VCaP (cell line): ENCODE results near the gene PRKCE.

Experiments
- H3K27ac ChIP-seq: fragments of 450-650 bp; 2 replicates; pipeline ENCODE4 v1.5.1; 2017
- TF ChIP-seq, protein P1 (sequence below): fragments of 450-650 bp; conservative IDR thresholded peaks from 2 replicates; pipeline ENCODE4 v1.5.1; 2017; ENCODE audit warnings: mild to moderate bottlenecking, moderate library complexity

PRKCE gene

DNA sequence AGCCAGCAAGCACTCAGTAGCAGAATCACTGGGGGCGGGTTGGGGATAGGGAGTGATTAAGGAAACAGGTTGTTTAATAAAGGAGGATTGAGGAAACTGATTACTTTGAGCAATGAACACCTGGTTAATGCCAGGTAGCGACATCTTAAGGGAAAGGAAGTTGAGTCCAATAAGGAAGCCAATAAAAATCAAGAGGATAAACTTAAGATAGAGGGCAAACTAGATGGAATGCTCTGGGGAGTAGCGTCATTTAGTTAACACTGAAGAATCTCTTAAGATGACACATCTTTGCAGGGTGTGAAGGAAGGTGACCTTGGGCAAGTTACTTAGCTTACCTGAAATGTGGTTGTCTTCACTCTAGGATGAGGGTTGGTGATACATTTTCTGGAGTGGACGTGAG, 242.7 kb downstream of the PRKCE start:
- H3K27ac ChIP-seq, result no peak overlapping the region
- TF ChIP-seq, protein P1, sequence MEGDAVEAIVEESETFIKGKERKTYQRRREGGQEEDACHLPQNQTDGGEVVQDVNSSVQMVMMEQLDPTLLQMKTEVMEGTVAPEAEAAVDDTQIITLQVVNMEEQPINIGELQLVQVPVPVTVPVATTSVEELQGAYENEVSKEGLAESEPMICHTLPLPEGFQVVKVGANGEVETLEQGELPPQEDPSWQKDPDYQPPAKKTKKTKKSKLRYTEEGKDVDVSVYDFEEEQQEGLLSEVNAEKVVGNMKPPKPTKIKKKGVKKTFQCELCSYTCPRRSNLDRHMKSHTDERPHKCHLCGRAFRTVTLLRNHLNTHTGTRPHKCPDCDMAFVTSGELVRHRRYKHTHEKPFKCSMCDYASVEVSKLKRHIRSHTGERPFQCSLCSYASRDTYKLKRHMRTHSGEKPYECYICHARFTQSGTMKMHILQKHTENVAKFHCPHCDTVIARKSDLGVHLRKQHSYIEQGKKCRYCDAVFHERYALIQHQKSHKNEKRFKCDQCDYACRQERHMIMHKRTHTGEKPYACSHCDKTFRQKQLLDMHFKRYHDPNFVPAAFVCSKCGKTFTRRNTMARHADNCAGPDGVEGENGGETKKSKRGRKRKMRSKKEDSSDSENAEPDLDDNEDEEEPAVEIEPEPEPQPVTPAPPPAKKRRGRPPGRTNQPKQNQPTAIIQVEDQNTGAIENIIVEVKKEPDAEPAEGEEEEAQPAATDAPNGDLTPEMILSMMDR, result no peak

DNA sequence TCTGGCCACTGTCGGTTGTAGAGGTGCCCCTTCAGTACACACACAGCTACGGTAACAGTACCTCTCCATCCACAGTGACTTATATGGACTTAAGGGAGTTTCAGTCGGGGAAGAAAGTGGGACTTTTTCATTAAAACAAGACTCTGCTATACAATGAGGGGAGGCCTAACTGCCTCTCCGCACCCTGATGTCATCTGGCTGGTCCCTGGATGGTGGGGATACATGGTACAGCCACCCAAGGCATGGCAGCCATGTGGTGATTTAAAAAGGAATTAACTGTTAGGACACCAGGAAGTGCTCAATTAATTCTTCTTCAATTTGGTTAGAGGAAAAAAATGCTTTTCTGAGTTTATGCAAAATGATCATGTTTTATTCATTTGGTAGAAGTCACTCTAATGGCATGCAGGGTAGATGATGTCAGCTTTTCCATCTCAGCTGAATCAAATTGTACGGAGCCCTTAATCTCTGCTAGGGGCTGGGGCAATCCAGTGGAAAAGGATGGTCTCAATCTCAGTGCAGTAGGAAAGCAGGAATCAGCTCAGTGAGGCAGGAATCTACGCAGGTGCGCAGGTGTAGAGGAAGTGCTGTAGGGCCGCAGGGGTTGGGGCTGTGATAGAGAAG, 243.9 kb downstream of the PRKCE start:
- TF ChIP-seq, protein P1, result no peak
- H3K27ac ChIP-seq, result no peak overlapping the region

DNA sequence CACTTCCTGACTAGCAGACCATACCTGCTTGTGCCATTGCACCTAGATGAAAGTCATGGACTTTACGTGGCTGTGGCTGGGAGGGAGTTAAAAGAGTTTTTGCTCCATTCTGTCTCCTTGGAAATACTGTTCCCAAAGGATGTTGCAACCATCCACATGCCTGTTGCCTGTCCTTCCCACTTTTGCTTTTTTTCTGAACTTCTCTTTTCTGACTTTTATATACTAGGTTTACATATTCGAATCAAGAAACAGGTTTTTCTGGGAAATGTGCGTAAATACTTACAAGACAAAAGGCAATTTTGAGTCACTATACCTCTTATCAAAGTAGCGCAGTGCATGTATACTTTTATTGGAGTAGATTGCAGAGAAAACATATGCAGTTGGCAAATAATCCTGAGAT, 244.8 kb downstream of the PRKCE start:
- TF ChIP-seq, protein P1, result no peak
- H3K27ac ChIP-seq, result no peak overlapping the region

DNA sequence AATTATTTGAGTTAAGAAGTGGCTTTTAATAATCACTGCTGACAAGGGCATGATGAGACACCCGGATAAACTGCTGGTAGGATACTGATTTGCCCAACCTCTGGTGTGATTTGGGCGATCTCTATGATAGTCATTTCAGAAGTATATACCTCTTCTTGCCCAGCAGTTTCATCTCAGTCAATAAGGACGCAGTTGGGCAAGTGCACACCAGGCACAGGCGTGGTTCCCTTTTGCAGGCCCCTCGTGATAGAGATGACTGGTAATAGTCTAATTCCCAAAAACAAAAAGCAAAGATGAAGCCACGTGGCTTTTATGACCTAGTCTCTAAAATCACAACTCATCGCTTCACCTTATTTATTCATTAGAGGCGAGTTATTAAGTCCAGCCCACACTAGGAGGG, 246.4 kb downstream of the PRKCE start:
- H3K27ac ChIP-seq, result no peak overlapping the region

DNA sequence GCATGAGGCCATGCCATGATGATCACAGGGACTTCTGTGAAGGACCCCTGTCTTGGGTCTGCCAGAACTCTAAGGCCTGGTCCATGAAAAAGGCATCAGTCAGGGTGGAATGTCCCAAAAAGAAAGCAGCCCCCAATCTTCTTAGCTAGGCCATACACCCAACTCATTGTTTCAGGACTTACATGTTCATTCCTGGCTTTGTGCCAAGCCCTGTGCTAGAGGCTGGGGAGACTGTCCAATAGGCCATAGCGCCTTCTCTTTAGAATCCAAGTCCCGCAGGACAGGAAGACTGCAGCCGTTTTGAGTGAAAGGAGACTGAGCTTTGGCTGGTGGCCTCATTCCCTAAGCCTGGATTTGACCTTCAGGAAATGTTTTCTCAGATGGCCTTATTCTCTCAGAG, 247.3 kb downstream of the PRKCE start:
- no peak overlapping the region for H3K27ac ChIP-seq

More for the DNA sequence above, 246.4 kb downstream of the PRKCE start:
- TF ChIP-seq, protein P1, result no peak

DNA sequence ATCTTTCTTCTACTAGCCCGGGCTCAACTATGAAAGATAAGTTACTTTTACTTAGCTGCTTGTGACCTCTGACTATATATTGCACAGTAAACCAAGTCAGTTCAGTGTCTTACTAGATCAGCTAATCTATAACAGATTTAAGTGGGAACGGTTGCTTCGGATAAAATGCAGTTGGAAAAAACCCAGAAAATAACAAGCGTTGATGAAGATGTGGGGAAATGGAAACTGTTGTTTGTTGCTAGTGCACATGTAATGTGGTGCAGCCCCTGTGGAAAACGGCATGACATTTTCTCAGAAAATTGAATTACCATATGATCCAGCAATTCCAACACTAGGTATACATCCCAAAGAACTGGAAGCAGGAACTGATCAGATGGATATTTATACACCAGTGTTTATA, 248.5 kb downstream of the PRKCE start:
- TF ChIP-seq, protein P1, result no peak
- H3K27ac ChIP-seq, result no peak overlapping the region

More for the DNA sequence above, 247.3 kb downstream of the PRKCE start:
- TF ChIP-seq, protein P1, result no peak

DNA sequence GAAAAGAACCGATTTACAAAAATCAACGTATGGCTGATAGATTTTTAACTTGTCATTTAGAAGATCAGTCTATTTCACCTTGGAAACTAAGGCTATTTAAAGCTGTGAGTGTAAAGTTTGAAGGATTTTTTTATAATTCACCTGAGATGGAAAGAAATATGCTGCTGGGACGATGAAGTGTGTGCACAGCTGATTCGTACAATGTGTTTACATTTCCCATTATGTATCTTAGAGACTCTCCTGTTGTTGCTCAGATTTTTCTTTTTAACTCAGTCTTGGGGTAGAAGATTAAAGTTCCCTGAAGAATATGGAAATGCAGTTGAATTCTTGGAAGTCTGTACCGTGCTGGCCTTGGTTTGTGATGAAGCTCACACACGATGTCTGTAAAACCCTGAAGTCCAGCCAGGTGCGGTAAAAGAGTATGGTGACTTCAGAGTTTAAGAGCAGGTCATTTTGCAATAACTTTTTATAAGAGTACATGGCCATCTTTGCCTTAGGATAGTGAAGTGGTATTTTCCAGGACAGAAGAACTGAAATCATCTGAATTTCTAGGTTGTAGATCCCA, 250.1 kb downstream of the PRKCE start:
- TF ChIP-seq, protein P1, result no peak
- no peak overlapping the region for H3K27ac ChIP-seq
